HEK293 (cell line): ENCODE data around the gene MCTP1.

Experiments
- CTCF ChIA-PET: fragments of 350-600 bp; formaldehyde crosslinking; extraction: SDS; loops from one replicate; lab custom pipeline; 2021; ENCODE audit warnings: antibody characterized with exemption; lab: Yijun Ruan, JAX
- POLR2A ChIA-PET: fragments of 300-600 bp; formaldehyde crosslinking; extraction: SDS; loops from one replicate; lab custom pipeline; 2020; ENCODE audit warnings: antibody characterized with exemption, inconsistent platforms; lab: Yijun Ruan, JAX
- H3K27ac ChIP-seq: fragments of 200-500 bp; sonication (Bioruptor generic); 2 replicates; pipeline ENCODE4 v1.5.1; 2014; ENCODE audit warnings: low read depth, low read length, control low read depth, inconsistent platforms; ENCODE audit errors: extremely low read depth
- H3K36me3 ChIP-seq, 2 experiments: fragments of 200-500 bp in 1 of 2; sonication (Bioruptor generic) in 1 of 2; 1 replicate in 1 of 2; 2 replicates in 1 of 2; pipeline ENCODE4 v1.5.1; 2014 to 2017; ENCODE audit warnings: inconsistent platforms in 2 of 2, low read length in 2 of 2; ENCODE audit not compliant: control insufficient read depth in 2 of 2, insufficient read depth in 1 of 2
- H3K4me1 ChIP-seq: fragments of 200-500 bp; sonication (Bioruptor generic); 2 replicates; pipeline ENCODE4 v1.5.1; 2014; ENCODE audit warnings: mild to moderate bottlenecking, low read length, inconsistent platforms; ENCODE audit not compliant: control insufficient read depth, insufficient read depth
- H3K4me3 ChIP-seq: 2 replicates; pipeline ENCODE4 v1.5.1; 2011; ENCODE audit warnings: low read depth, mild to moderate bottlenecking, control low read depth, low read length, moderate library complexity
- H3K9me3 ChIP-seq: fragments of 200-500 bp; sonication (Bioruptor generic); 2 replicates; pipeline ENCODE4 v1.5.1; 2014; ENCODE audit warnings: low read depth, low read length, inconsistent platforms; ENCODE audit not compliant: control insufficient read depth, insufficient read depth
- MZF1 ChIP-seq: fragments of 450-650 bp; formaldehyde crosslinking; IDR thresholded peaks from 2 replicates; pipeline ENCODE4 v1.5.1; 2017; ENCODE audit warnings: missing biosample characterization, missing genetic modification characterization, borderline replicate concordance
- ZBTB1 ChIP-seq: fragments of 450-650 bp; formaldehyde crosslinking; IDR thresholded peaks from 2 replicates; pipeline ENCODE4 v1.5.1; 2016; ENCODE audit warnings: missing biosample characterization, missing genetic modification characterization
- ZNF48 ChIP-seq: fragments of 450-650 bp; formaldehyde crosslinking; IDR thresholded peaks from 2 replicates; pipeline ENCODE4 v1.5.1; 2016; ENCODE audit warnings: missing biosample characterization, missing genetic modification characterization
- ZNF548 ChIP-seq: fragments of 450-650 bp; formaldehyde crosslinking; IDR thresholded peaks from 2 replicates; pipeline ENCODE4 v1.5.1; 2016; ENCODE audit warnings: missing biosample characterization, missing genetic modification characterization
- ZNF561 ChIP-seq: fragments of 450-650 bp; IDR thresholded peaks from 2 replicates; pipeline ENCODE4 v1.5.1; 2018; ENCODE audit warnings: missing biosample characterization, missing genetic modification characterization, borderline replicate concordance
- ZNF629 ChIP-seq: fragments of 450-650 bp; formaldehyde crosslinking; IDR thresholded peaks from 2 replicates; pipeline ENCODE4 v1.5.1; 2017; ENCODE audit warnings: missing biosample characterization, missing genetic modification characterization
- ZNF701 ChIP-seq: fragments of 450-650 bp; formaldehyde crosslinking; IDR thresholded peaks from 2 replicates; pipeline ENCODE4 v1.5.1; 2016; ENCODE audit warnings: missing biosample characterization, missing genetic modification characterization
- TF ChIP-seq, protein P1 (sequence below): fragments of 450-650 bp; formaldehyde crosslinking; IDR thresholded peaks from 2 replicates; pipeline ENCODE4 v1.5.1; 2016; ENCODE audit warnings: missing biosample characterization, missing genetic modification characterization, borderline replicate concordance
- TF ChIP-seq, protein P2 (sequence below): fragments of 450-650 bp; formaldehyde crosslinking; IDR thresholded peaks from 2 replicates; pipeline ENCODE4 v1.5.1; 2017; ENCODE audit warnings: missing biosample characterization, mild to moderate bottlenecking, missing genetic modification characterization, moderate library complexity
- TF ChIP-seq, protein P3 (sequence below): fragments of 450-650 bp; formaldehyde crosslinking; optimal IDR thresholded peaks from 2 replicates; pipeline ENCODE3; 2016; ENCODE audit warnings: missing biosample characterization, mild to moderate bottlenecking, missing genetic modification characterization
- TF ChIP-seq, protein P4 (sequence below): fragments of 450-650 bp; formaldehyde crosslinking; IDR thresholded peaks from 2 replicates; pipeline ENCODE4 v1.5.1; 2016; ENCODE audit warnings: missing biosample characterization, missing genetic modification characterization

Gene MCTP1

DNA sequence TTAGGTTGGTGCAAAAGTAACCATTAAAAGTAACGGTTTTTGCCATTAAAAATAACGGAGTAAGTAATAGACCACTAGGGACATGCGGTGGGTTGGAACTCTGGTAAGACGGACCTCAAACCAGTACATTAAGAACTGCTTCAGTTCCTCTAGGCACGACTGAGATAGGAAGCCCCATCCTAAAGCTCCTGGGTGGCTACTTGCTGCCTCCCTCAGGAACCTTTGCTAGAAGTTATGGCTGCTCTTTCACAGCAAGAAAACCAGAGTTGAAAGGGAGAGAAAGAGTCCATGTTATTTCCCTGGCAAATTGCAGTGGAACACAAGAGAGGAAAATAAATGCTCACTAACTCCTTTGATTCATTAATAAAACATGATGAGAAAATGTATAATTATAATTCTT, 47.6 kb downstream of the MCTP1 start (continued):
- TF ChIP-seq, protein P1, sequence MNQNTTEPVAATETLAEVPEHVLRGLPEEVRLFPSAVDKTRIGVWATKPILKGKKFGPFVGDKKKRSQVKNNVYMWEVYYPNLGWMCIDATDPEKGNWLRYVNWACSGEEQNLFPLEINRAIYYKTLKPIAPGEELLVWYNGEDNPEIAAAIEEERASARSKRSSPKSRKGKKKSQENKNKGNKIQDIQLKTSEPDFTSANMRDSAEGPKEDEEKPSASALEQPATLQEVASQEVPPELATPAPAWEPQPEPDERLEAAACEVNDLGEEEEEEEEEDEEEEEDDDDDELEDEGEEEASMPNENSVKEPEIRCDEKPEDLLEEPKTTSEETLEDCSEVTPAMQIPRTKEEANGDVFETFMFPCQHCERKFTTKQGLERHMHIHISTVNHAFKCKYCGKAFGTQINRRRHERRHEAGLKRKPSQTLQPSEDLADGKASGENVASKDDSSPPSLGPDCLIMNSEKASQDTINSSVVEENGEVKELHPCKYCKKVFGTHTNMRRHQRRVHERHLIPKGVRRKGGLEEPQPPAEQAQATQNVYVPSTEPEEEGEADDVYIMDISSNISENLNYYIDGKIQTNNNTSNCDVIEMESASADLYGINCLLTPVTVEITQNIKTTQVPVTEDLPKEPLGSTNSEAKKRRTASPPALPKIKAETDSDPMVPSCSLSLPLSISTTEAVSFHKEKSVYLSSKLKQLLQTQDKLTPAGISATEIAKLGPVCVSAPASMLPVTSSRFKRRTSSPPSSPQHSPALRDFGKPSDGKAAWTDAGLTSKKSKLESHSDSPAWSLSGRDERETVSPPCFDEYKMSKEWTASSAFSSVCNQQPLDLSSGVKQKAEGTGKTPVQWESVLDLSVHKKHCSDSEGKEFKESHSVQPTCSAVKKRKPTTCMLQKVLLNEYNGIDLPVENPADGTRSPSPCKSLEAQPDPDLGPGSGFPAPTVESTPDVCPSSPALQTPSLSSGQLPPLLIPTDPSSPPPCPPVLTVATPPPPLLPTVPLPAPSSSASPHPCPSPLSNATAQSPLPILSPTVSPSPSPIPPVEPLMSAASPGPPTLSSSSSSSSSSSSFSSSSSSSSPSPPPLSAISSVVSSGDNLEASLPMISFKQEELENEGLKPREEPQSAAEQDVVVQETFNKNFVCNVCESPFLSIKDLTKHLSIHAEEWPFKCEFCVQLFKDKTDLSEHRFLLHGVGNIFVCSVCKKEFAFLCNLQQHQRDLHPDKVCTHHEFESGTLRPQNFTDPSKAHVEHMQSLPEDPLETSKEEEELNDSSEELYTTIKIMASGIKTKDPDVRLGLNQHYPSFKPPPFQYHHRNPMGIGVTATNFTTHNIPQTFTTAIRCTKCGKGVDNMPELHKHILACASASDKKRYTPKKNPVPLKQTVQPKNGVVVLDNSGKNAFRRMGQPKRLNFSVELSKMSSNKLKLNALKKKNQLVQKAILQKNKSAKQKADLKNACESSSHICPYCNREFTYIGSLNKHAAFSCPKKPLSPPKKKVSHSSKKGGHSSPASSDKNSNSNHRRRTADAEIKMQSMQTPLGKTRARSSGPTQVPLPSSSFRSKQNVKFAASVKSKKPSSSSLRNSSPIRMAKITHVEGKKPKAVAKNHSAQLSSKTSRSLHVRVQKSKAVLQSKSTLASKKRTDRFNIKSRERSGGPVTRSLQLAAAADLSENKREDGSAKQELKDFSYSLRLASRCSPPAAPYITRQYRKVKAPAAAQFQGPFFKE: no peak
- TF ChIP-seq MZF1 (tag by site-specific recombination) (no peak), ZNF629 (tag by site-specific recombination) (no peak)

DNA sequence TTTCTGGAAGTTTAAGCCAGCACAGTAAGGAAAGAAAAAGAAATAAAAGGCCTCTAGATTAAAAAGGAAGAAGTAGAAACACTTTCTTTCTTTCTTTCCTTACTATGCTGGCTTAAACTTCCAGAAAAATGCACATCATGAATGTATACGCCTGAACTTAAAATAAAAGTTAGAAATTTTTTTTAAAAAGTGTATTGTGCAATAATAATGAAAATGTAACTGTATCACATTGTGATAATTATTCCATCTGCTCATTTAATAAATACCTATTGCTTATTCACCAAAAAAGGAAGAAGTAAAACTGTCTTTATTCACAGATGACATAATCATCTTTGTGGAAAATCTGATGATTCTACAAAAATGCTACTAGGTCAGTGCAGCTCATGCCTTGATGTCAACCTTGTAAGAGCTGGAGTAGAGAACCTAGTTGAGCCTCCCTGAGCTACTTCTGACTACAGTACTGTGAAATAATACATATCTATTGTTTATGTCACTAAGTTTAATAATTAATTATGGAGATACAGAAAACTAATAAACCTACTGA, 49.4 kb downstream of the MCTP1 start:
- no peak for TF ChIP-seq ZNF701 (tag by site-specific recombination)
- TF ChIP-seq ZNF548 (tag by site-specific recombination): no peak
- TF ChIP-seq ZBTB1 (tag by site-specific recombination): no peak
- TF ChIP-seq ZNF561 (tag by site-specific recombination): no peak
- TF ChIP-seq, protein P2, sequence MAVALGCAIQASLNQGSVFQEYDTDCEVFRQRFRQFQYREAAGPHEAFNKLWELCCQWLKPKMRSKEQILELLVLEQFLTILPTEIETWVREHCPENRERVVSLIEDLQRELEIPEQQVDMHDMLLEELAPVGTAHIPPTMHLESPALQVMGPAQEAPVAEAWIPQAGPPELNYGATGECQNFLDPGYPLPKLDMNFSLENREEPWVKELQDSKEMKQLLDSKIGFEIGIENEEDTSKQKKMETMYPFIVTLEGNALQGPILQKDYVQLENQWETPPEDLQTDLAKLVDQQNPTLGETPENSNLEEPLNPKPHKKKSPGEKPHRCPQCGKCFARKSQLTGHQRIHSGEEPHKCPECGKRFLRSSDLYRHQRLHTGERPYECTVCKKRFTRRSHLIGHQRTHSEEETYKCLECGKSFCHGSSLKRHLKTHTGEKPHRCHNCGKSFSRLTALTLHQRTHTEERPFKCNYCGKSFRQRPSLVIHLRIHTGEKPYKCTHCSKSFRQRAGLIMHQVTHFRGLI (tag by site-specific recombination): no peak
- TF ChIP-seq, protein P3, sequence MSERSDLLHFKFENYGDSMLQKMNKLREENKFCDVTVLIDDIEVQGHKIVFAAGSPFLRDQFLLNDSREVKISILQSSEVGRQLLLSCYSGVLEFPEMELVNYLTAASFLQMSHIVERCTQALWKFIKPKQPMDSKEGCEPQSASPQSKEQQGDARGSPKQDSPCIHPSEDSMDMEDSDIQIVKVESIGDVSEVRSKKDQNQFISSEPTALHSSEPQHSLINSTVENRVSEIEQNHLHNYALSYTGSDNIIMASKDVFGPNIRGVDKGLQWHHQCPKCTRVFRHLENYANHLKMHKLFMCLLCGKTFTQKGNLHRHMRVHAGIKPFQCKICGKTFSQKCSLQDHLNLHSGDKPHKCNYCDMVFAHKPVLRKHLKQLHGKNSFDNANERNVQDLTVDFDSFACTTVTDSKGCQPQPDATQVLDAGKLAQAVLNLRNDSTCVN (tag by site-specific recombination): no peak
- no peak for TF ChIP-seq ZNF48
- ChIA-PET POLR2A (no interaction called here), CTCF (no interaction called here)

DNA sequence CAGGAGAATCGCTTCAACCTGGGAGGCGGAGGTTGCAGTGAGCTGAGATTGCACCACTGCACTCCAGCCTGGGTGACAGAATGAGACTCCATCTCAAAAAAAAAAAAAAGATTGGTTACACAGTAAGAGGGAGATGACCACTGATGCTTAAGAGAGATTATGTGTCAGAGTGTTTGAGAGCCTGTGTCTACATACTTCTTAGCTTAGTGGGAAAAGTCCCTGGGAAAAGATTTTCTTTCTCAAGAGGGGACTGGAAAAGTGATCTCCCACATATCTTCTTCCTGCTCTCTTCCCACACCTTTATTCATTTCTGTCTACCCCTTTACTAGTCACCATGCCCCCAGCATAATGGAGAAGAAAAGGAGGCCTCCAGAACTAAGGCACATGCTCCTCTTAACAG, 55.2 kb downstream of the MCTP1 start:
- TF ChIP-seq, protein P4, sequence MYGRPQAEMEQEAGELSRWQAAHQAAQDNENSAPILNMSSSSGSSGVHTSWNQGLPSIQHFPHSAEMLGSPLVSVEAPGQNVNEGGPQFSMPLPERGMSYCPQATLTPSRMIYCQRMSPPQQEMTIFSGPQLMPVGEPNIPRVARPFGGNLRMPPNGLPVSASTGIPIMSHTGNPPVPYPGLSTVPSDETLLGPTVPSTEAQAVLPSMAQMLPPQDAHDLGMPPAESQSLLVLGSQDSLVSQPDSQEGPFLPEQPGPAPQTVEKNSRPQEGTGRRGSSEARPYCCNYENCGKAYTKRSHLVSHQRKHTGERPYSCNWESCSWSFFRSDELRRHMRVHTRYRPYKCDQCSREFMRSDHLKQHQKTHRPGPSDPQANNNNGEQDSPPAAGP (tag by site-specific recombination): no peak
- H3K4me3 ChIP-seq: no peak overlapping the region
- H3K4me1 ChIP-seq: no peaks in the 10 kb centered on the region
- H3K9me3 ChIP-seq: no peaks in the 10 kb centered on the region
- H3K36me3 ChIP-seq: no peaks in the 10 kb centered on the region
- POLR2A ChIA-PET: no interaction called here
- CTCF ChIA-PET: no interaction called here
- no peak overlapping the region for H3K27ac ChIP-seq

More for the DNA sequence above, 49.4 kb downstream of the MCTP1 start:
- Histone ChIP-seq H3K27ac (no peak overlapping the region), H3K4me3 (no peak overlapping the region), H3K4me1 (no peaks in the 10 kb centered on the region), H3K36me3 (no peaks in the 10 kb centered on the region), H3K9me3 (no peaks in the 10 kb centered on the region)
